ENCODE results near the gene PSMD11. TPM values are rescaled to one million over a fixed set of nuclear protein-coding genes. Genes with fewer than 3 reads are reported as not detected.

Gene PSMD11
- total RNA-seq, 1 donor from 2014 or later: 63.7 TPM

- Histone ChIP-seq H3K9me3 (replicated peaks) (no peaks in the 10 kb centered on the region), H3K36me3 (peaks cover 89% of the 10 kb centered on the region), H3K27me3 (ENCODE audit: low read depth) (no peaks in the 10 kb centered on the region), H3K4me1 (peaks cover 21% of the 10 kb centered on the region), H3K27ac (replicated peaks) (no peak overlapping the region), H3K4me3 (no peak overlapping the region)
- intact Hi-C loops (cut with micrococcal nuclease): loop anchor here (5.0 kb wide), 1 partner anchor 293 kb away; no protein-coding TSS in a partner anchor
- no peak for TF ChIP-seq CTCF (IDR thresholded peaks at IDR 0.05; ENCODE audit: borderline replicate concordance)
- no peak for DNase-seq
Measured at GRCh38 chr17:32464374-32464773, 20.1 kb downstream of the PSMD11 start.

GRCh38 chr17:32467949-32468348 lies 23.6 kb downstream of the PSMD11 start:
- H3K4me1 ChIP-seq: peaks cover 25% of the 10 kb centered on the region
- H3K36me3 ChIP-seq: peaks cover 95% of the 10 kb centered on the region
- TF ChIP-seq CTCF (IDR thresholded peaks at IDR 0.05; ENCODE audit: borderline replicate concordance): no peak
- DNase-seq: no peak
- H3K9me3 ChIP-seq (replicated peaks): no peaks in the 10 kb centered on the region
- H3K4me3 ChIP-seq: no peak overlapping the region
- H3K27ac ChIP-seq (replicated peaks): no peak overlapping the region
- H3K27me3 ChIP-seq (ENCODE audit: low read depth): no peaks in the 10 kb centered on the region
- intact Hi-C loops (cut with micrococcal nuclease): no loop called here

GRCh38 chr17:32470405-32471167 lies 26.3 kb downstream of the PSMD11 start:
- peaks cover 95% of the 10 kb centered on the region for H3K36me3 ChIP-seq
- H3K4me3 ChIP-seq: no peak overlapping the region
- H3K27me3 ChIP-seq (ENCODE audit: low read depth): no peaks in the 10 kb centered on the region
- H3K27ac ChIP-seq (replicated peaks): peak overlapping the region; percentile 22
- DNase-seq: no peak
- no peaks in the 10 kb centered on the region for H3K9me3 ChIP-seq (replicated peaks)
- TF ChIP-seq CTCF (IDR thresholded peaks at IDR 0.05; ENCODE audit: borderline replicate concordance): no peak
- intact Hi-C loops (cut with micrococcal nuclease): no loop called here
- H3K4me1 ChIP-seq: peaks cover 25% of the 10 kb centered on the region

GRCh38 chr17:32471652-32472051 lies 27.3 kb downstream of the PSMD11 start:
- intact Hi-C loops (cut with micrococcal nuclease): no loop called here
- Histone ChIP-seq H3K4me3 (no peak overlapping the region), H3K4me1 (peaks cover 25% of the 10 kb centered on the region), H3K36me3 (peaks cover 96% of the 10 kb centered on the region), H3K27ac (replicated peaks) (no peak overlapping the region), H3K27me3 (ENCODE audit: low read depth) (no peaks in the 10 kb centered on the region), H3K9me3 (replicated peaks) (no peaks in the 10 kb centered on the region)
- TF ChIP-seq CTCF (IDR thresholded peaks at IDR 0.05; ENCODE audit: borderline replicate concordance): no peak
- no peak for DNase-seq

- H3K27ac ChIP-seq (replicated peaks): no peak overlapping the region
- intact Hi-C loops (cut with micrococcal nuclease): no loop called here
- TF ChIP-seq CTCF (IDR thresholded peaks at IDR 0.05; ENCODE audit: borderline replicate concordance): no peak
- no peak overlapping the region for H3K4me3 ChIP-seq
- no peaks in the 10 kb centered on the region for H3K9me3 ChIP-seq (replicated peaks)
- DNase-seq: no peak
- peaks cover 98% of the 10 kb centered on the region for H3K36me3 ChIP-seq
- H3K27me3 ChIP-seq (ENCODE audit: low read depth): no peaks in the 10 kb centered on the region
- H3K4me1 ChIP-seq: peaks cover 19% of the 10 kb centered on the region
Measured at GRCh38 chr17:32475258-32475657, 30.9 kb downstream of the PSMD11 start.
